ENCODE data around the gene MRC1.
A peak's percentile ranks its signal among the peaks of the same experiment; 100 is the strongest.

The MRC1 gene

DNA sequence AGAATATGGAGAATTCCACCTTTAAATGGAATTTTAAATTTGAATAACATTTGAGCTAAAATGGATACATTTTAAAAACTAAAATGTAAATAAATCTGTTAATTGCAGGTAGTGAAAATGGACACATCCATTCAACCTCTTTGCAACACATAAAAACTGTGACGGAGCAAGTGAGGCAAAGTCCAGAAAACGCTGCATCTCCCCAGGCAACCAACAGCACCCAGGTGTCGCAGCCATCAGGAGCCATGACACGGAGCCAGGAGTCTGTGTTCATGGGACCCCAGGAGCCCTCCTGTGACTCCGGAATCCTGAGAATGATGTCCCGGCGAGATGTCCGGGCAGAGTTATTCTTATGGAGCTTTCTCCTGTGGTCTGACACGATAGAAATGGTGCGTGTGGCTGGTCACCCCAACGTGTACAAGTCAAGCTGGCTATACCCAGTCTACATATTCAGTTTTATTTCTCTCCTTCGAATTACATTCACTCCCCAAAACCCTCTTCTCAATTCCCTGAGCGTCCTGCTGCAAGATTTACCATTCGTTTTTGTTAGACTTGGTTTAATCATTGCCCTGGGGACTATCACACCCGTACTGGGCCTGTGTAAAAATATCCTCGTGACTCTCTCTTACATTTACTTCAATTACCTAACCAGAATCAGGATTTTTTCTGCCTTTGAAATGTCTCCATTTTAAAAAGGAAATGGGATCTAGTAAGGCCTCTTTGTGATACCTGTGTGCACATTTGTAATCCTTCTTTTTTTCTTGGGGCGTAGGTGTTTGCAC is 13.1 kb upstream of the MRC1 start:
- no peak for DNase-seq (ENCODE audit: low read depth)

DNA sequence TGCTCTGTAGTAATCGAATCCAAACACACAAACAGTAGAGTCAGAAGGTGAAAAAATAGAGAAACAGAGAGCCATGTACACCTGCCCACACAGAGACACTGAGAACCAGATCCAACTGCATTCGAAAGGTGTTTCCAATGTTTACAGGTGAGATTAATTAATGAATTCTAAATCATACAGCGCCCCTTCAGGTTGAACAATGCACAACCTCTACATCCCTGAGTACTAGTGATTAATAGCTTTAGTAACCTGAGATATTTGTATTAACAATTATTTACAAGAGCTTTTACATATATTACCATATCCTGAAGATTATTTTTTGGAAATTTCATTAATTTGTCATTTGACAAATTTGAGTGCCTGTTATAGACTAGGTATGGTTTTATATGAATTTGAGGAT is 7.6 kb upstream of the MRC1 start:
- no peak for DNase-seq (ENCODE audit: low read depth)

DNA sequence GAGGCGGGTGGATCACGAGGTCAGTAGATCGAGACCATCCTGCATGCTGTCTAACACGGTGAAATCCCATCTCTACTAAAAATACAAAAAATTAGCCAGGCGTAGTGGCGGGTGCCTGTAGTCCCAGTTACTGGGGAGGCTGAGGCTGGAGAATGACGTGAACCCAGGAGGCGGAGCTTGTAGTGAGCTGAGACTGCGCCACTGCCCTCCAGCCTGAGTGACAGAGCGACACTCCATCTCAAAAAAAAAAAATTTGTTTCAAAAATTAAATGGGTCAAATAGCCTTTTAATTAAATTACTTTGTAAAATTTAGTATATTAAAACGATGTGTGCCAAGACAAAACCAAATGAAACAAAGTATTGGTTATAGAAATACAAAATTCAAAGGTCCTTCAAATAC is 6.8 kb upstream of the MRC1 start:
- no peak for DNase-seq (ENCODE audit: low read depth)

DNA sequence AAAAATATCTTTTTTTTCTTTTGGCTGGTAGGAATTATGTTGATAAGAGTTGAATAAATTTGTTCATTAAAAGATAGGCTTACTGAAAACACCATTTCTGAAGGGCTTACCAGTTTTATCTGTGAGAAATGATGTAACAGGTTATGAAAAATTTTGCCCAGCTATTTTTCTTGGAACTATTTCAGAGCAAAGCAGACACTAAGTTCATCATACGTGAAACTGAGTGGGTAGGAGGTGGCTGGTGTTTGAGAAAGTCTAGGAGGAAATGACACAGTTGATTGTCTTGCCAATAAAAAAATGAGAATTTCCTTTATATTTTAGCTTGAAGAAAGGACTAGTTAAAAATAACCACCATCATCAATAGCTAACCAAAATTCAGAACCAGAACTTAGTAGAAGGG is 6.2 kb upstream of the MRC1 start:
- DNase-seq (ENCODE audit: low read depth) = no peak

DNA sequence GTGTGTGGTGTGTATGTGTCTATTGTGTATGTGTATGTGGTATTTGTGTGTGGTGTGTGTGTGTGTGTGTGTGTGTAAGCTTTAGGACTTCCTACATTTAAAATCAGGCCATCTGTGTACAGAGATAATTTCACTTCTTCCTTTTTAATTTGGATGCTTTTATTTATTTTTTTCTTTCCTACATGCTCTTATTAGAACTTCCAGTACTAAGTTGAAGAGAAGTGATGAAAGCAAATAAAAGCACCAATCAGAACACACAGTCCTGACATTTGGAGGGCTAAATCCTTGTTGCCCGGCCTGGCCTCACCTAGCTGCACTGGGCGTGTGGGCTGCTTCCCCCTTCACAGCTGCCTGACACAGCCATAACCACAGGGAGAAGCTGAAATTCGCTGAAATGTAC is 3.8 kb upstream of the MRC1 start:
- DNase-seq (ENCODE audit: low read depth) = no peak

DNA sequence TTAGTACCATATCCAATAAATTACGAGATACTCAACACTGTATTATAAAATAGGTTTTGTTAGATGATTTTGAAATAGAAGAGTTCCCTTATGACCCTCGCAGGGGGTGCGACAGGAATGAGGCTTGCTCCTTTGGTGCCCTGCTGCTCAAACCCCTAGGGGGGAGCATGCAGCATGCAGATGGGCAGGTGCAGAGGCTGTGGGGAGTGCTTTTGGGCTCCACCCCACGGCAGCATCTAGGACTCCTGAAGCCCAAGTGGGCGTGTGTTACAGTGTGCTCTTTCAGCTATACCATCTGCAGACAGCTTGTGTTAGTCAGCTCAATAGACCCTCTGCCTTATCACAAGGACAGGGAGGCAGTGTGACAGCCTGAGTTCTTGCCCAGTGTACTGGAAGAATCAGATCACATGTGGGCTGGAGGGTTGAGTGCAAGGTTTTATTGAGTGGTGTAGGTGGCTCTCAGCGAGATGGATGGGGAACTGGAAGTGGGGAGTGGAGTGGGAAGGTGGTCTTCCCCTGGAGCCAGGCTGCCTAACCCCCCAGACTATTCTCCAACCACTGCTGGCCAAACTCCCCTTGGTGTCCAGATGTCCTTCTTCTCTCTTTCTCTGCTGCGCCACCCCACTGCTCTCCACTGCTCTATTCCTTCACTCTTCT is 3.1 kb upstream of the MRC1 start:
- DNase-seq (ENCODE audit: low read depth) = no peak

DNA sequence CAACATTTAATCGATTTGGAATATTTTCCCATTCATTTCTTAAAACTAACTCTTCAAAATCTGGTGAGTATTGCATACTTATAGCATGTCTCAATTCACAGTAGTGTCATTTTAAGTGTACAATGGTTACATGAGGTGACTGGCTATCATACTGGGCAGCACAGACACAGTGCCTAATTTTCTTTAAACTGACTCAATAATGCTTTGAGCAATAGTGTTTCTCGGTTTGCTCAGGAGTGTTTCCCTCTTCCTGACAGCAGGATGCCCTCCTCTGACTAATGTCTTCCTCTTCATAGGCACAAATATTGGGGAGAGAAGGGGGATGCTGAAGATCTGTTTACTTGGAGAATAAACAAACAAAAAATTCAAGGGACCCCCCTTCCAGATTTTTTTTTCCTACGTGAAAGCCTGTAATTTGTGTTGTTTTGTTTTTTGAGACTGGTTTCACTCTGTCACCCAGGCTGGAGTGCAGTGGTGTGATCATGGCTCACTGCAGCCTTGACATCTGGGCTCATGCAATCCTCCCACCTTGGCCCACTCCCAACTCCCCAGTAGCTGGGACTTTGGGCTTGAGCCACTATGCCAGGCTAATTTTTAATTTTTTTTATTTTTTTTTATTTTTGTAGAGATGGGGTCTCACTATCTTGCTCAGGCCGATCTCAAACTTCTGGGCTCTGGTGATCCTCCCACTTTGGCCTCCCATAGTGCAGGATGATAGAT is 2.2 kb downstream of the MRC1 start:
- DNase-seq (ENCODE audit: low read depth) = no peak

DNA sequence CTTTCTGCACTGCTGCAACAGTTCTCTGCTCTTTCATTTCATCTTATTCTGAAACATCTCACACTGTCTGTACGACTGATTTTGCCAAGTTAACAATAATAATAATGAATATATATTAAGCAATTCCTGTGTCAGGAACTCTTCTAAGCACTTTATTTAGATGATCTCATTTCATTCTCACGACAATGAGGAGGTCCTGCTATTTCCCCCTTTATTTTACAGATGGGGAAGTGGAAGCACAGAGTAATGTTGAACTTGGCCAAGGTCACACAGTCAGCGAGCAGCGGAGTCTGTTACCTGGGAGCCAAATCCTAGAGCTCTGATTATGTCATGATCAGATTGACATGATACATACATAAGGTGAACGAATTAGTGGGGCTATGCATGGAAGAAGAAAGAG is 5.8 kb downstream of the MRC1 start:
- DNase-seq (ENCODE audit: low read depth) = no peak

DNA sequence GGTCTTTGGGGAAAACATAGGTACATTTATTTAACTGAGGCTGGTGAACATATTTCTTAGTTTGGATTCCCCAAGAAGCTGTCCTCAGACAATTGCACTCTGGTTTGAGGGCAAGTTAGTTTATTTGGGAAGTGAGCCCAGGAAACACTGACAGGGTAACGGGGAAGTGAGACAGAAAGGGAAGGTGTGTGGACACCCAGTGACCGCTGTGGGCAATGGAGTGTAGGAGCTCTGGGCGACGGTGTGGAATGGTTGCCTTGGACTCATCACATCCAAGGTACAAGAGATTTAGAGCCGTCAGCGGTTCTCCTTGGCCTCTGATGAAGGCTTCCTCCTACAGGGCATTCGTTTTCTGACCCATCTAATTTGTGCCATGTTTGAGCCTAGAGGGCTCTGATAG is 7.1 kb downstream of the MRC1 start:
- DNase-seq (ENCODE audit: low read depth) = no peak

DNA sequence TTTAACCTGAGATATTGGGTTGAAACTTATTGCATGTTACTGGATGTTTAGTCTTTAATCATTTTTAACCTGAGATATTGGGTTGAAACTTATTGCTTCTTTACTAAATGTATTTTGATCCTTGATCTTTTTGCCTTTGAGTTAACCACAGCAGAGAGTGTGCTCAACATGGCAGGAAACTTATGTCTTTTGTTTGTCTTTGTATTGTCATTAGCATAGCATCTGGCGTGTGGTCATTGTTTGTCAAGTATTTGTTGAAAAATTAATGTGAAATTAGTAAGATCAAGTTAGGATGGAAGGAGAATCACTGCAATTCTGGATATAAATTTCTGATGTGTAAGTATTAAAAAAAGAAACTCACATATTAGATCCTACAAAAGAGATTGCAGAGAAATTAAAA is 8.2 kb downstream of the MRC1 start:
- DNase-seq (ENCODE audit: low read depth) = no peak

DNA sequence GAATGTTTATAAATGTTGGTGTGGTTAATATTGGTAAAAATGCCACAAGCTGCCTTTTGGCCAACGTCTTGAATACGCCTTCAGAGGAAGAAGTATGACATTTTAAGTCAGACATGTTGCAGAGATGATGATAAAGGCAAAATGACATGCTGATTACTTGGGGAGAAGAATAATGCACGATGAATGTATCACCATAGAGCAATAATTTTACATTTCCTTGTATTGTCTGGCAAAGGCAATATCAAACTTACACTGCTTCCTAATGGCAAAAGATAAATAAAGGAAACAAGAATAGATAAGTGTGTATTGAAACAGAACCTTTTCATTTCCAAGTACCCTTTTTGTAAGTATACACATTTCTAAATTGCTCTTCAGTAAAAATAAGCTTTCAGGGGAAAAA is 8.6 kb downstream of the MRC1 start:
- no peak for DNase-seq (ENCODE audit: low read depth)

DNA sequence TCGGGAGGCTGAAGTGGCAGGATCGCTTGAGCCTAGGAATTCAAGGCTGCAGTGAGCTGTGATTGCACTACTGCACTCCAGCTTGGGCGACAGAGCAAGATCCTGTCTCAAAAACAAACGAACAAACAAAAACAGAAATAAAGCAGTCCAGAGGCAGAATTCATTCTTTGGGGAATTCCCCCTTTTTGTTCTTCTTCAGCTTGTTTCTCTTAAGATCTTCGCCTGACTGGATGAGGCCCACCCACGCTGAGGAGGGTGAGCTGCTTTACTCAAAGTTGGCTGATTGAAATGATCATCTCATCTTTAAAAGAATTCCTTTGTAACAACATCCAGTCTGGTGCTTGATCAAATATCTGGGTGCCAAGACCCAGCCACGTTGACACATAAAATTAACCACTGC is 10.7 kb downstream of the MRC1 start:
- DNase-seq (ENCODE audit: low read depth) = no peak

DNA sequence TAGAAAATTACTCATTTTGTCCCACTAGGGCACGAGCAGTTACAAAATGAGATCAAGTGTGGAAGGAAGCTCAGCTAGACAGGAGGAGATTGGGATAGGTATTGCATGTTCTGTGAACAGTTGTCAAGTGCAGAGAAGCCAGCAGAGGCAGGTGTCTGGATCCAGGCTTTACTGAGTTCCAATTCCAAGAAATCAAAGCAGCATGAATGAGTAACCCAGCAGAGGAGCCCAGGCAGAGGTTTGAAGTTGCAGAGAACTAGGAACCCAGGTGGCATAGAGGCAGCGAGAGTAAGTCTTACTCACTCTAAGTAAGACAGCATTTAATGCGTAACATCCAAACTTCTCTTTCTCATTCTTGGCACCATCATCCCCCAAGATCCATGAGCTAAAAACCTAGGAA is 11.8 kb downstream of the MRC1 start:
- DNase-seq (ENCODE audit: low read depth) = no peak

DNA sequence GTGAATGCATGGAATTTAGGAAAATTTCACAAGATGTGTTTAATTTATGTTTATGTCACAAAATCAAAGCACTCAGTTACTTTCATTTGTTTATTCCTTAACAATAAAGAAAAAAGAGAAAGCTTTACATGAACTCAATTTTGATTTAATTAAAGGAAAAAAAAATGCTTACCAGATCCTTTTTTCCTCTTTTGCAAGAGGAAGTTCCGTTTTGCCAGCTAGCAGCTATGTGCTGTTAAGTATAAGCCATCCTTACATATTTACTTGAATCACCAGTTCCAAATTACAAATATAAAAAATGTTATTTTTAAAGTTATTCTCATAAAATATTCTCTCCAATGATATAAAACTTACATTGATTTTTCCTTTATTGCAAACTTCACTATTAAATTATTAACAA is 12.7 kb downstream of the MRC1 start:
- no peak for DNase-seq (ENCODE audit: low read depth)

DNA sequence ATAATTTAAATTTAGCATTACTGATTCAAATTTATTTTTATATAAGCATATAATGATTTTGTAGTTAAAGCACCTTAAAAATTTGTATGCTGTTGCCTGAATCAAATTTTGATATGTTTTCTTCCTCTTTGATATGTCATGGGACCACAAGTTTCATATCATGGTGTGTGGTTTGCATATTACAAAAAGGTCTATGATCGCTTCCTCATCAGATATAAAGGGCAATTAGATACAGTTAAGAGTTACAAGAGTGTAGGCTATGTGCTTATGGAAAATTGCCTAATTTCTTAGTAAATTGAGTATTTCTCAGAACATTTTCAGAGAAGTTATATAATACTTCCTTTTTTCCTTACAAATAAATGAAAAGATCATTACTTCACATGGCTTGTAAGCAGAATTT is 22.2 kb downstream of the MRC1 start:
- no peak for DNase-seq (ENCODE audit: low read depth)

DNA sequence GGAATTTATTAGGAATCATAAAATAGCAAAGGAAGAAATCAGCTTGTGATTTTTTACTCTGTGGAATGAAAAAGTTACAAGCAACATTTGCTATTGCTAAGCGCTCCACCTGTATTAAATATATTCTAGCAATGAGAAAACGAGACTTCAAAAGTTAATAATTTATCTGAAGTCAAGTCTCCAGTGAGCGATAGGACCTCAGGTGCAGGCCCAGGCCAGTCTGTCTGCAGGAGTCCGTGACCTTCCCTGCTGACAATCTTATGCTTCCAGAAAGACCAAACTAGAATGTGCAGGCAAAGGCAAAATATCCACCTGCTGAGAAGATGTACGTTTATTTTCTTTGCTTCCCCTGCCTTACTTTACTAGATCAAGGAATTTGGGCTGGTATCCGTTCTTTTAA is 22.7 kb downstream of the MRC1 start:
- DNase-seq (ENCODE audit: low read depth) = no peak

DNA sequence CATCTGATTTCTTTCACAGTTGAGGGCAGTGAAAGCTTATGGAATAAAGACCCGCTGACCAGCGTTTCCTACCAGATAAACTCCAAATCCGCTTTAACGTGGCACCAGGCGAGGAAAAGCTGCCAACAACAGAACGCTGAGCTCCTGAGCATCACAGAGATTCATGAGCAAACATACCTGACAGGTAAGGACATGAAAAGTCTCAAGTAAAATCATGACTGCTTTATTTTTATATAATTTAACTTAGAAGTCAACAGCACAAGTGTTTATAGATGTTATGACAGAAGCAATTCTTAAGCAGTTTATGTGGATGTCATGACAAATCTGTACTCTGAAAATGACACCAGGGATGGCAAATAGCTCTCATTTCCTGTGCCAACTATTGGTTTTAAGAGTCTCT is 24.5 kb downstream of the MRC1 start:
- DNase-seq (ENCODE audit: low read depth) = no peak

DNA sequence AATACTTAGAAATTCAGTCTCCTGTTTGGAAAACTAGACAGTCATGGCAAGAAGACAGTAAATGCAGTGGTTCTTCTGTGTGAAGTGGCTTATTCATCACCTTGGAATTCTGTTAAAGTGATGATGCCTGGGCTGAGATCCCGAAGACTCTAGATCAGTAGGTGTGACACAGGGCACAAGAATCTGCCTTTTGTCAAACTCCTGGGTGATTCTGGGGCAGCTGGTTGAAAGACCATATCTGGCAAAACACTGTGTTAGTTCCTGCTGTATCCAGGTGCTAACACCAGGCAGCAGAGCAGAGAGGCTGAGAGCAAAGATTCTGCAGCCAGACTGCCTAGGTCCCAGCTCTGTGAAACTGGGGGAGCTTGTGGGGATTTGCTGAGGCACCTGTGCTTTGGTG is 26.5 kb downstream of the MRC1 start:
- DNase-seq (ENCODE audit: low read depth) = peak; percentile 86

DNA sequence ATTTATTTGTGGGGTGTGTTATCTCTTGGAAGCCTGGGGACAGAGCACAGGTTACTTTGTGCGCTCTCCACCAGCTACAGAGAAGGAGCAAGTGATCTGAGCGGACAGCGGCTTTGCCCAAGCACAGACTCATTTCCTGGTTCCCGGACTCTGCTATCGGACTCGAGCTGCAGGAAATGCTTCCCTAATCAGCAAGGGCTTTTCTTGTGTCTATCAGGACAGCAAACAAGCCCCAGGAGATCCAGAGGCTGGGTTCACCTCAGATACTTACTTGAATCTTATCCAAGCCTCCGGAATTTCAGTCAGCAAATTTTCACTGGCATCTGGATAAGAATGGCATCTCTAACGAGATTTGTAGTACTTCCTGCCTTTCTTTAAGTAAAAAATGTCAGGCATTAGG is 27.8 kb downstream of the MRC1 start:
- no peak for DNase-seq (ENCODE audit: low read depth)

DNA sequence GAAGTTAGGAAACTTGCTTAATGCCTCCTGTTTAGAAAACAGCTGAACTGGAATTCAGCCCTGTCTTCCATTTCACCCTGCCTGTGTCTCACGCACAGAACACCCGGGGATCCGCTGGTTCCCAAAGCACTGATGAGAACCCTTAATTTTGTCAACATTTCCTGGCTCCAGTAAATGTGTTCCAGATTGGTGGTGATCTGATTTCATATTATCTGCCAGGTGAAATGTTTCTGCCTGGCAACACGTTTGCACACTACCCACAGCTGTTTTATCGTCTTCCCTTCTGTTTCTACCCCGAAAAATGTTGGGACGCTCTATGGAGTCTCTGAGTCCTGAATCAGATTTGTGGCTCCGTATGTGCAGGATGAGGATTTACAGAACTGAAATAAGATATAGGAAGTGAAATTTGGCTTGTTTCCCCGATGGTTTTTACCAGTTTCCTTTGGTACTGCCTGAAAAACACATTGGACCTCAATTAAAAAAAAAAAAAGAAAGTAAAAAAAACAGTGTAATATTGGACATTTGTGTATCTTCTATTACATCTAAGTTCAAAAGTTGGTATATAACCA is 29.0 kb downstream of the MRC1 start:
- DNase-seq (ENCODE audit: low read depth) = no peak

DNA sequence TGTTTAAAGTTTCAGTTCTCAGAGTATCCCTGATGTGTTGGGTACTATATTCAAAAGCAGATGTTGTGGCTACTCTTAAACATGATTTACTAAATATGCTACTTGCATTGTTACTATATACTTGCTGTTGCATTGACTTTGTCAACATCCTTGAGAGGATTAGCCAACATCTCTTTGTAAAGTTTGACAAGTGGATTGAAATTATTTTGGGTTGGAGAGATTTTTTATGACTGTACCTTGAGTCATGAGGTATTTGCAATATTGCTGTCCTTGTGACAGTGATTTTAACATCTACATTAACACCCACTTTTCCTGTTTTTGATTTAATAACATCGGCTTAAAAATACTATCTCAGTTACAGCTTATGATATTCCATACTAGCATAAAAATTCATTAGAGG is 31.9 kb downstream of the MRC1 start:
- no peak for DNase-seq (ENCODE audit: low read depth)

DNA sequence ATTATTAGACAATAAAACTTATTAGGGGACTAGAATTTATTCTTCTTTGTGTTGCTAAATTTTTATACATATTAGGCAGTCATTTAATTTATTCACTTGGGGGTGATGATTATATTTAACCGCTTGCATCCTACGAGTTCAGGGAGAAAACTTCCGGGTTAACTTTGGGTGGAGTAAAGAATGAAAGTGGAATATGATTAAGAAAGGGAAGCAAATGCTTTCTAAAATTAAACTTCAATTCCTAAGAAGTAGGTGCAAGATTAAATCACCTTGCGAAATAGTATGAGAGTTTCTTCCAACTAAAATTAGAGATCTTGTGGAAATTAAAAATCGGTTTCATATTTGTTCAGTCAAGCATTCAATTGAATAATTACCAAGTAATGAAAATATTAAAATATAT is 33.5 kb downstream of the MRC1 start:
- DNase-seq (ENCODE audit: low read depth) = no peak
